IMR-90 (cell line): ENCODE data around the gene FLRT1. TPM values are rescaled to one million over a fixed set of nuclear protein-coding genes. Genes with fewer than 3 reads are reported as not detected.
A peak's percentile ranks its signal among the peaks of the same experiment; 100 is the strongest.

Experiments used
- ATAC-seq: fragments of 200-7000 bp; cut with Tn5 transposase; 2 replicates; pipeline ENCODE4 v1.9.1; 2020; ENCODE audit warnings: low read depth, mild to moderate bottlenecking, moderate library complexity
- BruUV-seq: library from RNA; stranded (reverse); fragments of 400-500 nt; replicated peaks from 2 replicates; lab custom pipeline; 2021; lab: Mats Ljungman, UMichigan
- CTCF ChIA-PET: fragments of 300-600 bp; formaldehyde crosslinking; extraction: SDS; loops from one replicate; lab custom pipeline; 2021; ENCODE audit warnings: antibody characterized with exemption; lab: Yijun Ruan, JAX
- POLR2A ChIA-PET: fragments of 300-600 bp; sonication (Branson Sonifier 250); formaldehyde crosslinking; loops from one replicate; lab custom pipeline; 2022; ENCODE audit warnings: antibody characterized with exemption; ENCODE audit not compliant: unreplicated experiment; lab: Charles Lee
- DNase-seq: peaks from one replicate; pipeline ENCODE4 v3.0.0; 2013
- H2AFZ ChIP-seq: replicated peaks from 2 replicates; pipeline ENCODE3; 2013; ENCODE audit warnings: low read length, mild to moderate bottlenecking; ENCODE audit not compliant: poor library complexity
- H2AK5ac ChIP-seq: 2 replicates; pipeline ENCODE4 v1.6.1; 2013; ENCODE audit warnings: low read depth, low read length, inconsistent platforms
- H2AK9ac ChIP-seq: replicated peaks from 2 replicates; pipeline ENCODE3; 2013; ENCODE audit warnings: mild to moderate bottlenecking, low read depth, low read length, moderate library complexity; ENCODE audit not compliant: poor library complexity
- H2BK120ac ChIP-seq: 2 replicates; pipeline ENCODE4 v1.6.1; 2013; ENCODE audit warnings: low read depth, low read length, inconsistent platforms
- H2BK15ac ChIP-seq: 3 replicates; pipeline ENCODE4 v1.6.1; 2013; ENCODE audit warnings: low read depth, low read length, inconsistent platforms
- H2BK20ac ChIP-seq: 2 replicates; pipeline ENCODE4 v1.6.1; 2013; ENCODE audit warnings: low read depth, mild to moderate bottlenecking, inconsistent platforms, low read length, moderate library complexity
- H2BK5ac ChIP-seq: 2 replicates; pipeline ENCODE4 v1.6.1; 2013; ENCODE audit warnings: mild to moderate bottlenecking, low read depth, low read length, inconsistent platforms; ENCODE audit not compliant: poor library complexity, severe bottlenecking
- H3K14ac ChIP-seq: replicated peaks from 2 replicates; pipeline ENCODE4 v1.6.1; 2013; ENCODE audit warnings: low read depth, low read length, inconsistent platforms
- H3K18ac ChIP-seq: 2 replicates; pipeline ENCODE4 v1.6.1; 2013; ENCODE audit warnings: low read depth, low read length, control low read depth
- H3K23ac ChIP-seq: 2 replicates; pipeline ENCODE4 v1.6.1; 2013; ENCODE audit warnings: low read depth, low read length, inconsistent platforms
- H3K27ac ChIP-seq: 2 replicates; pipeline ENCODE4 v1.5.1; 2013; ENCODE audit warnings: mild to moderate bottlenecking, control low read depth, low read length; ENCODE audit not compliant: insufficient read depth
- H3K27me3 ChIP-seq: 2 replicates; pipeline ENCODE4 v1.6.1; 2013; ENCODE audit warnings: low read length; ENCODE audit not compliant: control insufficient read depth, insufficient read depth
- H3K36me3 ChIP-seq: 2 replicates; pipeline ENCODE4 v1.6.1; 2013; ENCODE audit warnings: low read length, mixed read lengths; ENCODE audit not compliant: control insufficient read depth, insufficient read depth
- H3K4ac ChIP-seq: 2 replicates; pipeline ENCODE4 v1.6.1; 2013; ENCODE audit warnings: low read depth, low read length, inconsistent platforms
- H3K4me1 ChIP-seq: 2 replicates; pipeline ENCODE4 v1.6.1; 2013; ENCODE audit warnings: low read length, mixed read lengths; ENCODE audit not compliant: control insufficient read depth, insufficient read depth
- H3K4me2 ChIP-seq: 2 replicates; pipeline ENCODE4 v1.6.1; 2013; ENCODE audit warnings: low read depth, mild to moderate bottlenecking, control low read depth, low read length, moderate library complexity
- H3K4me3 ChIP-seq: 2 replicates; pipeline ENCODE4 v1.5.1; 2013; ENCODE audit warnings: low read depth, mild to moderate bottlenecking, control low read depth, low read length, moderate library complexity; ENCODE audit not compliant: insufficient read depth
- H3K56ac ChIP-seq: 2 replicates; pipeline ENCODE4 v1.6.1; 2013; ENCODE audit warnings: low read length, inconsistent platforms; ENCODE audit not compliant: insufficient read depth; ENCODE audit errors: extremely low read depth
- H3K79me1 ChIP-seq, 2 experiments: 2 replicates each; pipeline ENCODE4 v1.6.1; 2013; ENCODE audit warnings: low read length in 2 of 2, inconsistent platforms in 1 of 2, low read depth in 1 of 2
- H3K9ac ChIP-seq: 2 replicates; pipeline ENCODE4 v1.6.1; 2013; ENCODE audit warnings: low read depth, low read length, control low read depth
- H3K9me1 ChIP-seq: 2 replicates; pipeline ENCODE4 v1.6.1; 2013; ENCODE audit warnings: low read length, inconsistent platforms; ENCODE audit not compliant: insufficient read depth
- H3K9me3 ChIP-seq: 2 replicates; pipeline ENCODE4 v1.6.1; 2013; ENCODE audit warnings: low read length; ENCODE audit not compliant: control insufficient read depth, insufficient read depth
- H4K20me1 ChIP-seq: 2 replicates; pipeline ENCODE4 v1.6.1; 2013; ENCODE audit warnings: low read length, inconsistent platforms; ENCODE audit not compliant: insufficient read depth
- H4K5ac ChIP-seq: 2 replicates; pipeline ENCODE4 v1.6.1; 2013; ENCODE audit warnings: mild to moderate bottlenecking, low read depth, low read length, control low read depth
- H4K8ac ChIP-seq, 2 experiments: 2 replicates each; pipeline ENCODE4 v1.6.1; 2013; ENCODE audit warnings: low read depth in 2 of 2, low read length in 2 of 2, control low read depth in 1 of 2, inconsistent platforms in 1 of 2
- H4K91ac ChIP-seq: 2 replicates; pipeline ENCODE4 v1.6.1; 2013; ENCODE audit warnings: low read depth, low read length, inconsistent platforms; ENCODE audit not compliant: insufficient read depth
- BHLHE40 ChIP-seq: fragments of 150-350 bp; IDR thresholded peaks from 2 replicates; pipeline ENCODE4 v1.6.1; 2016; ENCODE audit warnings: mild to moderate bottlenecking, low read depth, low read length
- CEBPB ChIP-seq: IDR thresholded peaks from 2 replicates; pipeline ENCODE4 v1.6.1; 2012; ENCODE audit warnings: low read depth, low read length, improper control_type of control experiment
- CHD1 ChIP-seq: IDR thresholded peaks from 2 replicates; pipeline ENCODE4 v1.6.1; 2012; ENCODE audit warnings: low read depth, low read length, improper control_type of control experiment
- FOS ChIP-seq: fragments of 150-350 bp; IDR thresholded peaks from 2 replicates; pipeline ENCODE4 v1.6.1; 2016; ENCODE audit warnings: low read depth, low read length
- MAFK ChIP-seq: IDR thresholded peaks from 2 replicates; pipeline ENCODE4 v1.6.1; 2012; ENCODE audit warnings: low read depth, low read length, improper control_type of control experiment
- MAZ ChIP-seq: IDR thresholded peaks from 2 replicates; pipeline ENCODE4 v1.6.1; 2012; ENCODE audit warnings: low read depth, mild to moderate bottlenecking, low read length, improper control_type of control experiment, moderate library complexity, borderline replicate concordance
- MXI1 ChIP-seq: IDR thresholded peaks from 2 replicates; pipeline ENCODE4 v1.6.1; 2012; ENCODE audit warnings: low read depth, mild to moderate bottlenecking, low read length, moderate library complexity, borderline replicate concordance
- NFE2L2 ChIP-seq: fragments of 150-350 bp; IDR thresholded peaks from 2 replicates; pipeline ENCODE4 v1.6.1; 2016; ENCODE audit warnings: low read depth, mild to moderate bottlenecking, low read length
- POLR2A ChIP-seq: IDR thresholded peaks from 2 replicates; pipeline ENCODE4 v1.6.1; 2012; ENCODE audit warnings: mild to moderate bottlenecking, low read depth, low read length
- RAD21 ChIP-seq: IDR thresholded peaks from 2 replicates; pipeline ENCODE4 v1.6.1; 2012; ENCODE audit warnings: low read length, improper control_type of control experiment
- RCOR1 ChIP-seq: IDR thresholded peaks from 2 replicates; pipeline ENCODE4 v1.6.1; 2012; ENCODE audit warnings: mild to moderate bottlenecking, low read length, improper control_type of control experiment; ENCODE audit not compliant: insufficient replicate concordance
- RFX5 ChIP-seq: IDR thresholded peaks from 2 replicates; pipeline ENCODE4 v1.8.0; 2012; ENCODE audit warnings: low read depth, mild to moderate bottlenecking, low read length, moderate library complexity
- SMC3 ChIP-seq: fragments of 150-350 bp; IDR thresholded peaks from 2 replicates; pipeline ENCODE4 v1.6.1; 2016; ENCODE audit warnings: low read depth, mild to moderate bottlenecking, antibody characterized with exemption, low read length, moderate library complexity
- whole genome bisulfite sequencing, 2 experiments: methylation state at CpG; one replicate each; pipeline versions ENCODE4 v1.1.5 to v1.1.7; 2013; ENCODE audit warnings: missing lambda C conversion rate in 2 of 2; ENCODE audit not compliant: insufficient read length in 1 of 2; ENCODE audit errors: extremely low coverage in 2 of 2; 5-methylcytosine and 5-hydroxymethylcytosine counted together
- dilution Hi-C: fragments of 300-500 bp; cut with HindIII; formaldehyde crosslinking; loops from one replicate; pipeline ENCODE4 v1.14.3; 2018; ENCODE audit warnings: low sequenced_read_pairs; ENCODE audit not compliant: unreplicated experiment
- in situ Hi-C: fragments of 300-500 bp; cut with MboI; formaldehyde crosslinking; loops from 3 replicates; pipeline ENCODE4 v1.14.3; 2019; ENCODE audit warnings: low sequenced_read_pairs, inconsistent platforms, mixed read lengths
- intact Hi-C: fragments of 100-400 bp; cut with micrococcal nuclease; formaldehyde crosslinking; loops from 2 replicates; pipeline ENCODE4 v1.10.0; 2022
- polyA plus RNA-seq, 3 experiments: library from polyadenylated mRNA; depleted of rRNA; stranded (reverse); fragments of >200 nt; gene quantifications; 2 replicates each; pipeline ENCODE4 v1.2.3, GENCODE V29; 2012; ENCODE audit warnings: low replicate concordance in 1 of 3
- total RNA-seq: library from RNA; depleted of rRNA; stranded (reverse); fragments of >200 nt; gene quantifications from 2 replicates; pipeline ENCODE4 v1.2.3, GENCODE V29; 2012
- TF ChIP-seq, protein P1 (sequence below): fragments of 150-350 bp; IDR thresholded peaks from 2 replicates; pipeline ENCODE4 v1.6.1; 2017; ENCODE audit warnings: mild to moderate bottlenecking, antibody characterized with exemption, low read length, low read depth
- TF ChIP-seq, protein P2 (sequence below): fragments of 150-350 bp; IDR thresholded peaks from 2 replicates; pipeline ENCODE4 v1.6.1; 2016; ENCODE audit warnings: low read depth, mild to moderate bottlenecking, low read length, moderate library complexity, borderline replicate concordance

The FLRT1 gene
- total and polyA plus RNA-seq, 2 of the 4 experiments (the other 2 are of a cell fraction), result under 0.01 to 0.07 TPM

DNA sequence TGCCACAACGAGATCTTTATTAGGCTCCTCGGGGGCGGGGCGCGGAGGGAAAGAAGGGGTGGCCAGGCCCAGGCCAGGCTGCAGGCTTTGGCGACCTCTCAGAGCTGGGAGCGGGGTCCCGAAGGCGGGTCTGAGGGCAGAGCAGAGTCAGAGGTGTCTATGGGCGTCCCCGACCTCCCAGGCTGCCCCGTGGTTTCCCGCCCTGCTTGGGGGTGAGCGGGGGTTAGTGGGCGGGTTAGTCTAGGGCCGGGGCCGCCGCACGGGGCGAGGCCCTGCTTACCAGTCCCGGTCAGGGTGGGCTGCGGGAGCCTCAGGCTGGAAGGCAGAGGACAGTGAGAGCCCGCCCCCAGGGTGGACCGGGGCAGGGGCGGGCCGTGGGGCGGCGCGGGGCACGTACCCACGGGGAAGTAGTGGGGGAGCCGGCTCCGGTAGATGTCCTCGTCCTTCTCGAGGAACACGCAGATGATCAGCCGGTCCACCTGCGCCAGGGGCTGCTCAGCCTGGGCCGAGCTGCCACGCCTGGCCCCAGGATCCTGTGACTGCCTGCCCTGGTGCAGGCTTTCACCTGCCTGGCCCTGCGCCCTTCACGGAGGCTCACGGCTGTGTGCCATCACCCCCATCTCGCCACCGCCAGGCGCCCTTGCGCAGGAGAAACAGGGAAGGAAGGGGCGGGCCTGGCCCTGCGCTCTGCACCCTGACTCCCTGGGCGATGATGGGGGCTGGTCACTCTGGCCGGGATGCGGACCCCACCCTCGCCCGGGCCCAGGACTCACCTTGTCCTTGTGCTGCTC, 37.0 kb upstream of the FLRT1 start:
- no peak overlapping the region for H3K14ac ChIP-seq
- no peak overlapping the region for H2AK5ac ChIP-seq
- no peak overlapping the region for H2BK20ac ChIP-seq
- WGBS, 2 experiments, result 82% methylated on average over 20 of the region's 54 CpGs; no CpG with 5 or more reads in 1 of the 2 experiments
- H3K18ac ChIP-seq, result no peak overlapping the region
- no peak overlapping the region for H3K4me3 ChIP-seq
- peaks cover 30% of the 10 kb centered on the region for H4K20me1 ChIP-seq
- no peaks in the 10 kb centered on the region for H3K9me3 ChIP-seq
- no peak overlapping the region for H2BK15ac ChIP-seq
- 0 out of 2 replicates have a peak, but pooled peaks cover 1% of the 10 kb centered on the region for H3K4me1 ChIP-seq
- H3K23ac ChIP-seq, result no peak overlapping the region
- no peak overlapping the region for H3K56ac ChIP-seq
- 0 out of 2 replicates have a peak, but pooled peaks cover 3% of the 10 kb centered on the region for H3K9me1 ChIP-seq
- H4K5ac ChIP-seq, result no peak overlapping the region
- no peak overlapping the region for H2AK9ac ChIP-seq
- H3K27me3 ChIP-seq, result no peaks in the 10 kb centered on the region
- H3K79me1 ChIP-seq, result peaks cover 9 to 21% of the 10 kb centered on the region in 2 experiments; a peak in 3 of 4 replicates
- POLR2A ChIA-PET, result no interaction called here
- H3K36me3 ChIP-seq, result peaks cover 39% of the 10 kb centered on the region
- H3K4me2 ChIP-seq, result no peak overlapping the region
- no peak overlapping the region for H3K9ac ChIP-seq
- DNase-seq (no peak), ATAC-seq (no peak)
- no TSS peak for BruUV-seq
- CTCF ChIA-PET, result no interaction called here
- H2AFZ ChIP-seq, result peak overlapping the region; percentile 21
- no peak overlapping the region for H4K91ac ChIP-seq
- intact Hi-C loops, result no loop called here
- in situ Hi-C loops, result no loop called here
- dilution Hi-C loops, result no loop called here
- H2BK5ac ChIP-seq, result no peak overlapping the region
- no peak overlapping the region for H2BK120ac ChIP-seq
- no peak overlapping the region for H4K8ac ChIP-seq
- no peak overlapping the region for H3K27ac ChIP-seq
- no peak overlapping the region for H3K4ac ChIP-seq
- TF ChIP-seq MAZ (no peak), CHD1 (no peak), MXI1 (no peak), BHLHE40 (no peak), NFE2L2 (no peak), RAD21 (no peak), POLR2A (no peak), RCOR1 (no peak), RFX5 (no peak), CEBPB (no peak), FOS (no peak), MAFK (no peak), SMC3 (no peak)
- TF ChIP-seq, protein P1, sequence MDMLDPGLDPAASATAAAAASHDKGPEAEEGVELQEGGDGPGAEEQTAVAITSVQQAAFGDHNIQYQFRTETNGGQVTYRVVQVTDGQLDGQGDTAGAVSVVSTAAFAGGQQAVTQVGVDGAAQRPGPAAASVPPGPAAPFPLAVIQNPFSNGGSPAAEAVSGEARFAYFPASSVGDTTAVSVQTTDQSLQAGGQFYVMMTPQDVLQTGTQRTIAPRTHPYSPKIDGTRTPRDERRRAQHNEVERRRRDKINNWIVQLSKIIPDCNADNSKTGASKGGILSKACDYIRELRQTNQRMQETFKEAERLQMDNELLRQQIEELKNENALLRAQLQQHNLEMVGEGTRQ, result no peak
- TF ChIP-seq, protein P2, sequence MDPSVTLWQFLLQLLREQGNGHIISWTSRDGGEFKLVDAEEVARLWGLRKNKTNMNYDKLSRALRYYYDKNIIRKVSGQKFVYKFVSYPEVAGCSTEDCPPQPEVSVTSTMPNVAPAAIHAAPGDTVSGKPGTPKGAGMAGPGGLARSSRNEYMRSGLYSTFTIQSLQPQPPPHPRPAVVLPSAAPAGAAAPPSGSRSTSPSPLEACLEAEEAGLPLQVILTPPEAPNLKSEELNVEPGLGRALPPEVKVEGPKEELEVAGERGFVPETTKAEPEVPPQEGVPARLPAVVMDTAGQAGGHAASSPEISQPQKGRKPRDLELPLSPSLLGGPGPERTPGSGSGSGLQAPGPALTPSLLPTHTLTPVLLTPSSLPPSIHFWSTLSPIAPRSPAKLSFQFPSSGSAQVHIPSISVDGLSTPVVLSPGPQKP, result no peak
